K562 (cell line): ENCODE data around the gene DYNLT4. TPM values are rescaled to one million over a fixed set of nuclear protein-coding genes. Genes with fewer than 3 reads are reported as not detected.
A peak's percentile ranks its signal among the peaks of the same experiment; 100 is the strongest.

ENCODE experiments used
- BCL6 ChIP-seq: fragments of 250-450 bp; sonication (Bioruptor Pico); IDR thresholded peaks from 2 replicates; pipeline ENCODE4 v1.4.0; 2020
- BDP1 ChIP-seq: IDR thresholded peaks from 3 replicates; pipeline ENCODE4 v1.6.1; 2011; ENCODE audit not compliant: insufficient read length, insufficient read depth
- CHD2 ChIP-seq: IDR thresholded peaks from 2 replicates; pipeline ENCODE4 v1.6.1; 2011; ENCODE audit warnings: low read depth, low read length
- DDX20 ChIP-seq: fragments of 450-650 bp; IDR thresholded peaks from 2 replicates; pipeline ENCODE4 v1.6.1; 2016; ENCODE audit warnings: missing genetic modification characterization, low read depth, mild to moderate bottlenecking, missing compliant biosample characterization, moderate library complexity
- ELF1 ChIP-seq: fragments of 200-800 bp; sonication (Bioruptor generic); IDR thresholded peaks from 2 replicates; pipeline ENCODE4 v1.6.1; 2016; ENCODE audit warnings: missing genetic modification characterization, missing compliant biosample characterization
- ETV6 ChIP-seq, 3 experiments: fragments of 150-350 bp in 1 of 3; sonication (generic) in 1 of 3; formaldehyde crosslinking in 1 of 3; IDR thresholded peaks; 2 replicates each; pipeline versions ENCODE4 v1.6.1 to v1.8.0; 2014 to 2022; ENCODE audit warnings: borderline replicate concordance in 2 of 3, low read depth in 2 of 3, antibody characterized with exemption in 1 of 3, low read length in 1 of 3, mild to moderate bottlenecking in 1 of 3, missing genetic modification reagents in 1 of 3
- FOXK2 ChIP-seq, 2 experiments: fragments of 450-650 bp; IDR thresholded peaks in 1 of 2; conservative IDR thresholded peaks in 1 of 2; 2 replicates each; pipeline ENCODE4 v1.6.1; 2016; ENCODE audit warnings: low read depth in 2 of 2, mild to moderate bottlenecking in 1 of 2
- MCM2 ChIP-seq: fragments of 450-650 bp; IDR thresholded peaks from 2 replicates; pipeline ENCODE4 v1.6.1; 2017; ENCODE audit warnings: low read depth, mild to moderate bottlenecking
- MTF1 ChIP-seq: fragments of 250-450 bp; sonication (Bioruptor Pico); IDR thresholded peaks from 2 replicates; pipeline ENCODE4 v1.9.0; 2021; ENCODE audit warnings: moderate library complexity, mild to moderate bottlenecking, inconsistent platforms, borderline replicate concordance
- NFE2L1 ChIP-seq: fragments of 450-650 bp; IDR thresholded peaks from 2 replicates; pipeline ENCODE4 v1.6.1; 2016; ENCODE audit warnings: missing genetic modification characterization, low read depth, mild to moderate bottlenecking, missing compliant biosample characterization, moderate library complexity, borderline replicate concordance
- SMARCB1 ChIP-seq: IDR thresholded peaks from 2 replicates; pipeline ENCODE4 v1.6.1; 2011; ENCODE audit warnings: improper control_type of control experiment, low read depth; ENCODE audit not compliant: insufficient read length
- TEAD1 ChIP-seq, 2 experiments: fragments of 450-650 bp in 1 of 2; sonication (generic) in 1 of 2; formaldehyde crosslinking; IDR thresholded peaks; 2 replicates each; pipeline versions ENCODE4 v1.4.0 to v1.8.0; 2020 to 2022; ENCODE audit warnings: mild to moderate bottlenecking in 2 of 2, missing genetic modification reagents in 1 of 2
- U2AF1 ChIP-seq: fragments of 200-400 bp; formaldehyde crosslinking; optimal IDR thresholded peaks from 2 replicates; pipeline ENCODE3; 2017; ENCODE audit warnings: mild to moderate bottlenecking, low read depth, low read length, moderate library complexity
- ZBTB8A ChIP-seq: fragments of 450-650 bp; IDR thresholded peaks from 2 replicates; pipeline ENCODE4 v1.6.1; 2018; ENCODE audit warnings: mild to moderate bottlenecking, moderate library complexity; ENCODE audit not compliant: partially characterized antibody
- ZNF224 ChIP-seq: sonication (generic); formaldehyde crosslinking; IDR thresholded peaks from 2 replicates; pipeline ENCODE4 v1.8.0; 2022; ENCODE audit warnings: mild to moderate bottlenecking, missing genetic modification reagents
- ZNF232 ChIP-seq: sonication (generic); formaldehyde crosslinking; IDR thresholded peaks from 2 replicates; pipeline ENCODE4 v1.8.0; 2022; ENCODE audit warnings: mild to moderate bottlenecking, missing genetic modification reagents
- ZNF316 ChIP-seq: fragments of 450-650 bp; IDR thresholded peaks from 2 replicates; pipeline ENCODE4 v1.6.1; 2016
- ZNF717 ChIP-seq: fragments of 250-450 bp; sonication (Bioruptor Pico); IDR thresholded peaks from 2 replicates; pipeline ENCODE4 v1.5.0; 2021
- ZNF766 ChIP-seq: fragments of 200-800 bp; sonication (Bioruptor generic); conservative IDR thresholded peaks from 2 replicates; pipeline ENCODE4 v1.6.1; 2016; ENCODE audit warnings: missing genetic modification characterization, missing compliant biosample characterization
- ZNF830 ChIP-seq: fragments of 250-450 bp; sonication (Bioruptor Pico); IDR thresholded peaks from 2 replicates; pipeline ENCODE4 v1.5.0; 2021; ENCODE audit warnings: mild to moderate bottlenecking
- ZZZ3 ChIP-seq: fragments of 450-650 bp; IDR thresholded peaks from 2 replicates; pipeline ENCODE4 v1.6.1; 2016; ENCODE audit warnings: antibody characterized with exemption, mild to moderate bottlenecking, moderate library complexity
- polyA plus RNA-seq, 8 experiments: library from polyadenylated mRNA; depleted of rRNA in 4 of 8; stranded (reverse) in 5 of 8; unstranded in 3 of 8; fragments of >200 nt; fragmentation: Nextera tagmentation in 2 of 8; fragmentation: Illumina TruSeq in 1 of 8; extraction: Ambion mirVana in 2 of 8; extraction: Trizol in 1 of 8; gene quantifications; 2 replicates each; pipeline versions ENCODE4 v1.2.1 to v1.2.3, GENCODE V29; 2011 to 2014; ENCODE audit warnings: inconsistent platforms in 1 of 8, missing spikeins in 1 of 8
- total RNA-seq, 7 experiments: library from RNA; depleted of rRNA in 6 of 7; stranded (reverse); fragments of >200 nt in 6 of 7; fragmentation: Illumina TruSeq in 2 of 7; extraction: Trizol in 2 of 7; gene quantifications; 2 replicates each; pipeline versions ENCODE4 v1.2.1 to v1.2.3, GENCODE V29; 2011 to 2021; ENCODE audit warnings: low replicate concordance in 1 of 7
- TF ChIP-seq, protein P1 (sequence below): sonication (generic); formaldehyde crosslinking; IDR thresholded peaks from 2 replicates; pipeline ENCODE4 v1.8.1; 2022; ENCODE audit warnings: missing genetic modification reagents
- TF ChIP-seq, protein P2 (sequence below): fragments of 450-650 bp; formaldehyde crosslinking; IDR thresholded peaks from 2 replicates; pipeline ENCODE4 v1.4.0; 2022; ENCODE audit warnings: mild to moderate bottlenecking, moderate library complexity
- TF ChIP-seq, protein P3 (sequence below): fragments of 450-650 bp; formaldehyde crosslinking; IDR thresholded peaks from 2 replicates; pipeline ENCODE4 v1.4.0; 2020; ENCODE audit warnings: mild to moderate bottlenecking

DYNLT4 gene
- total and polyA plus RNA-seq, 9 of the 15 experiments (the other 6 are each of a cell fraction or from before 2014, with no cell fraction given): 0.29 to 0.73 TPM; not detected in 7

DNA sequence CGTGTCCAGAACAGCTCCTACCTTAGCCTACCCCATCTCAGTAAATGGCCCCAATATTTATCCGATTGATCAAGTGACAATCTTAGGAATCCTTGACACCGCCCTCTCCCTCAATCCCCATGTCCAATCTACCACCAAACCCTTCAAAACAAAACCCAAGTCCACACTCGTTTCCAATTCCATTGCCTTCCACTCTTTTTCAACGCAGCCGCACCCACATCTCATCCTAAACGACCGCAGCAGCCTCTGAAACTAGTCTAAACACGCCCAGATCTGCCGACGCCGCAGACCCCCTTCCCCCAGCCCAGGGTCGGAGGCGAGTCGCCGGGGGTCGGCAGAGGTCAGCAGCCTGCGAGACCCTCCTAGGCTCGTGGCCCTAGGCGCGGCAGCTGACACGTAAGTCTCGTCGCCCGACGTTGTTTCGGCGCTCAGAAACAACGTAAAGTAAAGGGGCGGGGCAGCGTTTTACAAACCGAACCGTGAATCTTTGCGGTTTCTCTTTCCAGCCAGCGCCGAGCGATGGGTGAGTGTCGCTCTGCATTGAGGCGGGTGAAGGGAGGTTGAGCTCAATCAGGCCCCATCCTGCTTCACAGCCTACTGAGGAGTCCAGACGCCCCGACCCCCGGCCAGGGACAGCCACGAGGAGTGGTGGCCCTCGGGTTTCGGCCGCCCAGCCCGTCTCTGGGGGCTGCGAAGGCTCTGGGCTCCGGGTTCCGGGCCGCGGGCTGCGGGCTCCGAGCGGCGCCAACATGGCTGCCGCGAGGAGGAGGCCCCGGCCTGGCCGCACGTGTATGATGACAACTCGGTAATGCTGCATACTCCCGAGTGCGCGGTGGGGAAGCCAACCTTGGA is 31.8 kb downstream of the DYNLT4 start, which contains the start of gene RPS8 (continued):
- TF ChIP-seq ZNF717 (no peak), MTF1 (CRISPR knock-in tag) (no peak), ZNF232 (peak; percentile 69; the same call in 1 of the 2 replicates), ZNF316 (peak; percentile 99), SMARCB1 (no peak), BCL6 (0 out of 2 replicates have a peak, but pooled peaks have one; percentile 3), ZNF766 (CRISPR knock-in tag) (peak; percentile 55; the same call in 1 of the 2 replicates), ZZZ3 (peak; percentile 97), U2AF1 (peak; percentile 96), TEAD1 (CRISPR knock-in tag; IDR thresholded peaks at IDR 0.05) (peak; percentile 34 to 91; a peak in 2 of 4 replicates), MCM2 (no peak), NFE2L1 (tag) (no peak), CHD2 (peak; percentile 80; the same call in 1 of the 2 replicates), BDP1 (no peak), ZNF224 (CRISPR knock-in tag) (no peak; the same call in 1 of the 2 replicates), DDX20 (tag) (no peak), ELF1 (tag) (peak; percentile 62; the same call in 1 of the 2 replicates), FOXK2 (conservative IDR thresholded peaks at IDR 0.05 in 1 of 2, IDR thresholded peaks at IDR 0.05 in 1 of 2; ENCODE audit: low read depth in 2 of 2) (peak; percentile 89 to 90), ETV6 (IDR thresholded peaks at IDR 0.05; ENCODE audit: borderline replicate concordance in 1 of 2, low read depth in 2 of 2, low read length in 1 of 2) (no peak), ETV6 (CRISPR knock-in tag; IDR thresholded peaks at IDR 0.05; ENCODE audit: borderline replicate concordance) (no peak; the same call in none of the 2 replicates), ZNF830 (CRISPR knock-in tag) (peak; percentile 72; the same call in 1 of the 2 replicates), ZBTB8A (no peak)
- TF ChIP-seq, protein P1, sequence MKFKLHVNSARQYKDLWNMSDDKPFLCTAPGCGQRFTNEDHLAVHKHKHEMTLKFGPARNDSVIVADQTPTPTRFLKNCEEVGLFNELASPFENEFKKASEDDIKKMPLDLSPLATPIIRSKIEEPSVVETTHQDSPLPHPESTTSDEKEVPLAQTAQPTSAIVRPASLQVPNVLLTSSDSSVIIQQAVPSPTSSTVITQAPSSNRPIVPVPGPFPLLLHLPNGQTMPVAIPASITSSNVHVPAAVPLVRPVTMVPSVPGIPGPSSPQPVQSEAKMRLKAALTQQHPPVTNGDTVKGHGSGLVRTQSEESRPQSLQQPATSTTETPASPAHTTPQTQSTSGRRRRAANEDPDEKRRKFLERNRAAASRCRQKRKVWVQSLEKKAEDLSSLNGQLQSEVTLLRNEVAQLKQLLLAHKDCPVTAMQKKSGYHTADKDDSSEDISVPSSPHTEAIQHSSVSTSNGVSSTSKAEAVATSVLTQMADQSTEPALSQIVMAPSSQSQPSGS (CRISPR knock-in tag): 0 out of 2 replicates have a peak, but pooled peaks have one; percentile 50
- TF ChIP-seq, protein P2, sequence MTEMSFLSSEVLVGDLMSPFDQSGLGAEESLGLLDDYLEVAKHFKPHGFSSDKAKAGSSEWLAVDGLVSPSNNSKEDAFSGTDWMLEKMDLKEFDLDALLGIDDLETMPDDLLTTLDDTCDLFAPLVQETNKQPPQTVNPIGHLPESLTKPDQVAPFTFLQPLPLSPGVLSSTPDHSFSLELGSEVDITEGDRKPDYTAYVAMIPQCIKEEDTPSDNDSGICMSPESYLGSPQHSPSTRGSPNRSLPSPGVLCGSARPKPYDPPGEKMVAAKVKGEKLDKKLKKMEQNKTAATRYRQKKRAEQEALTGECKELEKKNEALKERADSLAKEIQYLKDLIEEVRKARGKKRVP: peak; percentile 68
- TF ChIP-seq, protein P3, sequence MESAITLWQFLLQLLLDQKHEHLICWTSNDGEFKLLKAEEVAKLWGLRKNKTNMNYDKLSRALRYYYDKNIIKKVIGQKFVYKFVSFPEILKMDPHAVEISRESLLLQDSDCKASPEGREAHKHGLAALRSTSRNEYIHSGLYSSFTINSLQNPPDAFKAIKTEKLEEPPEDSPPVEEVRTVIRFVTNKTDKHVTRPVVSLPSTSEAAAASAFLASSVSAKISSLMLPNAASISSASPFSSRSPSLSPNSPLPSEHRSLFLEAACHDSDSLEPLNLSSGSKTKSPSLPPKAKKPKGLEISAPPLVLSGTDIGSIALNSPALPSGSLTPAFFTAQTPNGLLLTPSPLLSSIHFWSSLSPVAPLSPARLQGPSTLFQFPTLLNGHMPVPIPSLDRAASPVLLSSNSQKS (CRISPR knock-in tag): no peak
